Activated CD8-positive, alpha-beta memory T cell treated with anti-CD3 and anti-CD28 coated beads, Interleukin-2, amount 50 U/mL, for 24 hours (primary cell): ENCODE measurements around the gene MOSMO.

Experiments
- DNase-seq: peaks from one replicate; pipeline ENCODE4 v3.0.0-alpha.2; 2020; ENCODE audit errors: extremely low read depth

Gene MOSMO

GRCh38 chr16:22007509-22008214 lies at the start of gene MOSMO:
MOSMO (plus strand) TSS chr16:22008111; CDS start chr16:22008302, 191 bp downstream.
- no peak for DNase-seq

- DNase-seq: no peak
Measured at GRCh38 chr16:21959050-21959449, 48.9 kb upstream of the MOSMO start.

- DNase-seq: no peak
Measured at GRCh38 chr16:21962475-21962874, 45.4 kb upstream of the MOSMO start.

GRCh38 chr16:21963887-21964286 lies 44.0 kb upstream of the MOSMO start:
- DNase-seq: no peak

- no peak for DNase-seq
Measured at GRCh38 chr16:21964353-21964752, 43.6 kb upstream of the MOSMO start.

- DNase-seq: no peak
Measured at GRCh38 chr16:21971856-21972255, 36.1 kb upstream of the MOSMO start.

GRCh38 chr16:21973945-21974344 lies 34.0 kb upstream of the MOSMO start:
- DNase-seq: no peak

- no peak for DNase-seq
Measured at GRCh38 chr16:21980032-21980431, 27.9 kb upstream of the MOSMO start.

GRCh38 chr16:21982108-21982507 lies 25.8 kb upstream of the MOSMO start:
- DNase-seq: no peak

- DNase-seq: no peak
Measured at GRCh38 chr16:21984062-21984461, 23.8 kb upstream of the MOSMO start.

GRCh38 chr16:21985524-21985923 lies 22.4 kb upstream of the MOSMO start:
- no peak for DNase-seq

GRCh38 chr16:21986692-21987246 lies 21.1 kb upstream of the MOSMO start:
- no peak for DNase-seq

- DNase-seq: no peak
Measured at GRCh38 chr16:21987498-21987897, 20.4 kb upstream of the MOSMO start.

GRCh38 chr16:21989133-21989532 lies 18.8 kb upstream of the MOSMO start:
- no peak for DNase-seq

- no peak for DNase-seq
Measured at GRCh38 chr16:21989751-21990150, 18.2 kb upstream of the MOSMO start.

- no peak for DNase-seq
Measured at GRCh38 chr16:21990381-21990944, 17.4 kb upstream of the MOSMO start.

GRCh38 chr16:21991621-21992020 lies 16.3 kb upstream of the MOSMO start:
- DNase-seq: no peak

- DNase-seq: no peak
Measured at GRCh38 chr16:21994856-21995465, 12.9 kb upstream of the MOSMO start.

- no peak for DNase-seq
Measured at GRCh38 chr16:21996923-21997696, 10.8 kb upstream of the MOSMO start.

GRCh38 chr16:21997697-21998480 lies 10.0 kb upstream of the MOSMO start:
- no peak for DNase-seq

GRCh38 chr16:22001591-22001990 lies 6.3 kb upstream of the MOSMO start:
- no peak for DNase-seq
